ENCODE data around the gene SPCS3.

SPCS3 gene

GRCh38 chr4:176350671-176351070, 30.9 kb downstream of the SPCS3 start:
- DNase-seq: no peak

- no peak for DNase-seq
These were observed 35.1 kb downstream of the SPCS3 start for GRCh38 chr4:176354884-176355283.

- DNase-seq: no peak
These were observed 37.8 kb downstream of the SPCS3 start for GRCh38 chr4:176357359-176358082.

GRCh38 chr4:176358083-176358469, 38.3 kb downstream of the SPCS3 start:
- DNase-seq: no peak

- no peak for DNase-seq
These were observed 39.8 kb downstream of the SPCS3 start for GRCh38 chr4:176359590-176359989.

GRCh38 chr4:176360446-176360845, 40.7 kb downstream of the SPCS3 start:
- DNase-seq: no peak

GRCh38 chr4:176363072-176363471, 43.3 kb downstream of the SPCS3 start:
- no peak for DNase-seq

GRCh38 chr4:176367771-176368465, 48.2 kb downstream of the SPCS3 start:
- DNase-seq: no peak

GRCh38 chr4:176376032-176376614, 56.4 kb downstream of the SPCS3 start:
- DNase-seq: no peak

- DNase-seq: no peak
These were observed 58.0 kb downstream of the SPCS3 start for GRCh38 chr4:176377780-176378179.

GRCh38 chr4:176380352-176381157, 60.8 kb downstream of the SPCS3 start:
- no peak for DNase-seq
